ENCODE data around the gene DPH2.

The DPH2 gene

DNA sequence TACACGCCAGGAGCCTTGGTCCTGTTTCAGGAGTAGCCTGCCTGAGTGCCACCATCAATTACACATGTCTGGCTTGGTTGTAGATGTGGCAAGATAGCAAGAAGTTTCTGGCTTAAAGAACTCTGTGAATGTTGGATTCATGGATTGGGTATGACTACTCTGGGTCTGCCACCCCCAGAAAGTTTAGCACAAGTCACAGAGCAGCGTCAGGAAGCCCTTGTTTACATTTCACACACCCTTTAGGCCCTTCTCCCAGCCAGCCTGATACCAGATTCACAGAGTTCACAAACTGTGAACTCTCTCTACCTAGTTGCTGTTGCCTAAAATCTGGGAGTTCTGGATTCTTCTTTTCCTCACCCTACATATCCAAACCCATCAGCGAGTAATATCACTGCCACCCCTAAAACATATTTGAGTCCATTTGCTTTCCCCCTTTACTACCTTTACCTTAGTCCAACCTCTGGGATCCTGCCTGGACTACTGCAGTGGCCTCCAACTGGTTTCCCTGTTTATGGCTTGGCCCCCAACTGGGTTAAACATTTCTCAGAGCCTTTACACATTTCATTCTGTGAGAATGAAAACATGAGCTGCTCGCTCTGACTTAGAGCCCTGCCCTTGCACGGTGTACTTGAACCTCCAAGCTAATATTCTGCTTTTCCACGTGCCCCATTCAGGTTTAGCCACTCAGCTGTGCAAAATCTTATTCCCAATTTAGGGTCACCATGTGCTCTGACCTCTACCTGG, 17.5 kb downstream of the DPH2 start:
- H3K4me3 ChIP-seq (ENCODE audit: low read length) = no peak overlapping the region
- TF ChIP-seq, protein P1, sequence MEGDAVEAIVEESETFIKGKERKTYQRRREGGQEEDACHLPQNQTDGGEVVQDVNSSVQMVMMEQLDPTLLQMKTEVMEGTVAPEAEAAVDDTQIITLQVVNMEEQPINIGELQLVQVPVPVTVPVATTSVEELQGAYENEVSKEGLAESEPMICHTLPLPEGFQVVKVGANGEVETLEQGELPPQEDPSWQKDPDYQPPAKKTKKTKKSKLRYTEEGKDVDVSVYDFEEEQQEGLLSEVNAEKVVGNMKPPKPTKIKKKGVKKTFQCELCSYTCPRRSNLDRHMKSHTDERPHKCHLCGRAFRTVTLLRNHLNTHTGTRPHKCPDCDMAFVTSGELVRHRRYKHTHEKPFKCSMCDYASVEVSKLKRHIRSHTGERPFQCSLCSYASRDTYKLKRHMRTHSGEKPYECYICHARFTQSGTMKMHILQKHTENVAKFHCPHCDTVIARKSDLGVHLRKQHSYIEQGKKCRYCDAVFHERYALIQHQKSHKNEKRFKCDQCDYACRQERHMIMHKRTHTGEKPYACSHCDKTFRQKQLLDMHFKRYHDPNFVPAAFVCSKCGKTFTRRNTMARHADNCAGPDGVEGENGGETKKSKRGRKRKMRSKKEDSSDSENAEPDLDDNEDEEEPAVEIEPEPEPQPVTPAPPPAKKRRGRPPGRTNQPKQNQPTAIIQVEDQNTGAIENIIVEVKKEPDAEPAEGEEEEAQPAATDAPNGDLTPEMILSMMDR (IDR thresholded peaks at IDR 0.05; ENCODE audit: insufficient read depth, low read depth, low read length, missing control alignments) = no peak
- DNase-seq (ENCODE audit: low read depth) = no peak

DNA sequence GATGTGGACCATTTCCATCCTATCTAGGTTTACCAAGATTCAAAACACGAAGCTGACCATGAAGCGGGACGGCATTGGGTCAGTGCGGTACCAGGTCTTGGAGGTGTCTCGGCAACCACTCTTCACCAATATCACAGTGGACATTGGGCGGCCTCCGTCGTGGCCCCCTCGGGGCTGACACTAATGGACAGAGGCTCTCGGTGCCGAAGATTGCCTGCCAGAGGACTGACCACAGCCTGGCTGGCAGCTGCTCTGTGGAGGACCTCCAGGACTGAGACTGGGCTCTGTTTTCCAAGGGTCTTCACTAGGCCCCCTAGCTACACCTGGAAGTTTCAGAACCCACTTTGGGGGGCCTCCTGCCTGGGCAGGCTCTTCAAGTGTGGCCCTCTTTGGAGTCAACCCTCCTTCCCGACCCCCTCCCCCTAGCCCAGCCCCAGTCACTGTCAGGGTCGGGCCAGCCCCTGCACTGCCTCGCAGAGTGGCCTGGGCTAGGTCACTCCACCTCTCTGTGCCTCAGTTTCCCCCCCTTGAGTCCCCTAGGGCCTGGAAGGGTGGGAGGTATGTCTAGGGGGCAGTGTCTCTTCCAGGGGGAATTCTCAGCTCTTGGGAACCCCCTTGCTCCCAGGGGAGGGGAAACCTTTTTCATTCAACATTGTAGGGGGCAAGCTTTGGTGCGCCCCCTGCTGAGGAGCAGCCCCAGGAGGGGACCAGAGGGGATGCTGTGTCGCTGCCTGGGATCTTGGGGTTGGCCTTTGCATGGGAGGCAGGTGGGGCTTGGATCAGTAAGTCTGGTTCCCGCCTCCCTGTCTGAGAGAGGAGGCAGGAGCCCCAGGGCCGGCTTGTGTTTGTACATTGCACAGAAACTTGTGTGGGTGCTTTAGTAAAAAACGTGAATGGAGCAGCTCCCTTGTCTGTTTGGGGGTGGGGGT, 20.7 kb downstream of the DPH2 start:
- H3K4me3 ChIP-seq (ENCODE audit: low read length) = peak overlapping the region; percentile 62
- peak; percentile 29 for DNase-seq (ENCODE audit: low read depth)
- TF ChIP-seq, protein P1 (IDR thresholded peaks at IDR 0.05; ENCODE audit: insufficient read depth, low read depth, low read length, missing control alignments) = no peak

DNA sequence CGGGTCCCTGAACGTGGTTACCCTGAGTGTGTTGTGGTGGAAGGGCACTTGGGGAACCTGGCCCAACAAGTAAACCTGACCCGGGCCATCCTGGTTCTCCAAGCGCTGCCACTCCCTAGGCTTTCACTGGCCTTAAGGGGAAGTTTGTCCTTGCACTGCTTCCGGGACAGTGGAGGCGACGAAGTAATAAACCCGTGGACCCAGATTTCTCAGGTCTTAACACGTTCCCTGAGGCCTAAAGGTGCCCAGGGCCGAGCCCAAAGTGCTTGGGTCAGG, 21.3 kb downstream of the DPH2 start:
- peak overlapping the region; percentile 62 for H3K4me3 ChIP-seq (ENCODE audit: low read length)
- no peak for DNase-seq (ENCODE audit: low read depth)
- TF ChIP-seq, protein P1 (IDR thresholded peaks at IDR 0.05; ENCODE audit: insufficient read depth, low read depth, low read length, missing control alignments) = no peak

DNA sequence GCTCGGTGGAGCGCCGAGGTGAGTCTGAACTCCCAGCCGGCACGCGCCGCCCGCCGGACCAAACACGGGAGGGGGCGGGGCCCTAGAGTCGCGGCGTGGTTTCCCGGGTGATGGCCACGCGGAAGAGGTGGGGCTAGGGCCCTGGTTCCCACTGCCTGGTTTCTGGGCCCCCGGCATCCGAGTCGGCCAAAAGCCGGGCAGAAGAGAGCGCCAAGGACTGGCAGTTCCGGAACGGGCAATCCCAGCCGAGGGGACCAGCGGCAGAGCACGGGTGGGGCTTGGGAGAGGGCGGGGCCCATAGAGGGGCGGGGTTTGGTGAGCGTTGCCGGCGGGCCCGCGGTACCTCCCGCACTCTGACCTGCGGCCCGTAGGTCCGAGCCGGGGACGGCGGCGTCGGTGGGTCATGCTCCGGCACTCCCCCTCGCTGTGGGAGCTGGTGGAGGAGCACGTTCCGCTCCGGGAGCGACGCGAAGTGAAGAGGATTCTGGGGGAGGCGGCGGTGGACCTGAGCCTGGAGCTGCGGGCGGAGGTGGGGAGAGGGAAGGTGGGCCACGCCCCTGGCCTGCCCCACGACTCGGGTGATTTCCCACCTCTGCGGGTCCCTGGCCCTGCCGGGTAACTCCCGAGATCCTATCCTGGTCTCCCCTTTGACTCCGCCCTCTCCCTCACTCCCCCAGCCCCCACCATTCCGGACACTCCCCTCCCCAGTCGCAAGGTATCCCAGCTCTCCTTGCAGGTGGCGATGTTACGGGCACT, 21.8 kb downstream of the DPH2 start, which contains the start of gene CCDC24:
TSS of gene CCDC24 (plus strand) at position 124 of the 756 bp plus-strand sequence. CDS start at position 404, 280 bp downstream.
- peak; percentile 81 for DNase-seq (ENCODE audit: low read depth)
- TF ChIP-seq, protein P1 (IDR thresholded peaks at IDR 0.05; ENCODE audit: insufficient read depth, low read depth, low read length, missing control alignments) = no peak
- peak within 1 kb of the TSS; percentile 62 for H3K4me3 ChIP-seq (ENCODE audit: low read length)

DNA sequence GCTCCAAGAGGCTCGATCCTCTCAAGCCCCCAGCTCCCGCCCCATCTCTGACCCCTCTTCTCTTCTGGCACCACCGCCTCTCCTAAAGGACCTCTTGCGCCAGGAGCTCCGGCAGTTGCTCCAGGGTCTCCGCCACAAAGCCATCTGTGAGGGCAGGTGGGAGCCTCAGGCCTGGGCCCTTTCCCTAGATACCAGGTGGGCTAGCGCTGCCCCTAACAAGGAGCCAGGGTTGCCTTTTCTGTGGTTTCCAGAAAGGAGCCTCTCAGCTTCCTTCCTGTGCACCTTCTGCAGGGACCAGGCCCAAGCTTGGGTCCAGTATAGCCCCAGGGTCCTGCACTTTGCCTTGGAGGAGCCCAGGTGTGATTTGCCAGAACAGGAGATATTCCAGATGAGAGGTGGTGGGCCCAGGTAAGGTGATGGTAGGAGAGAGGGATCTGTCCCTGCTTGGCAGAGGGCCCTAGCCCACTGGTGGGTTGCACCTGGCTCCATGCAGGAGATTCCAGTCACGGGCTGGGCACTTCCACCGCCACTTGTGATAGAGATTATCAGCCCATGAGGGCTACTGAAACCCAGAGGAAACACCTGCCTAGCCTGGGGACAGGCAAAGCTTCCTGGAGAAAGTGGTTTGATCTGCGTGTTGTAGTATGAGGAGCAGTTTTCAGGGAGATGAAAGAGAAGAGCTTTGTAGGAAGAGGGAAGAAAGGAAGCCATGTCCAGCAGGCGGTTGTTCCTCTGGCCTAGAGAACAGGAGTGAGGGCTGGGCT, 22.6 kb downstream of the DPH2 start:
- no peak for DNase-seq (ENCODE audit: low read depth)
- peak overlapping the region; percentile 62 for H3K4me3 ChIP-seq (ENCODE audit: low read length)
- TF ChIP-seq, protein P1 (IDR thresholded peaks at IDR 0.05; ENCODE audit: insufficient read depth, low read depth, low read length, missing control alignments) = no peak

Data from epithelial cell of esophagus (primary cell).